Tibial nerve (tissue), 4 donors: ENCODE data around the gene MRPL50. TPM values are rescaled to one million over a fixed set of nuclear protein-coding genes. Genes with fewer than 3 reads are reported as not detected.

Experiments
- DNase-seq, 2 donors: peaks; one replicate each; pipeline ENCODE4 v3.0.0-alpha.2; 2019; ENCODE audit warnings: low spot score in 2 of 2
- H3K27ac ChIP-seq, 4 donors: fragments of 200-600 bp; sonication (generic) in 3 of 4; one replicate each; pipeline ENCODE4 v1.5.1; 2017 to 2019; ENCODE audit warnings: mild to moderate bottlenecking in 1 of 4
- H3K27me3 ChIP-seq, 2 donors: fragments of 200-600 bp; sonication (generic) in 1 of 2; one replicate each; pipeline versions ENCODE4 v1.5.1 to v1.6.0; 2017 to 2019
- H3K36me3 ChIP-seq, 3 donors: fragments of 200-600 bp; sonication (generic); one replicate each; pipeline ENCODE4 v1.5.1; 2018 to 2019
- H3K4me1 ChIP-seq, 4 donors: fragments of 200-600 bp; sonication (generic) in 3 of 4; one replicate each; pipeline ENCODE4 v1.5.1; 2017 to 2019
- H3K4me3 ChIP-seq, 4 donors: fragments of 200-600 bp; sonication (generic) in 3 of 4; one replicate each; pipeline ENCODE4 v1.5.1; 2017 to 2019; ENCODE audit warnings: mild to moderate bottlenecking in 1 of 4, moderate library complexity in 1 of 4
- H3K9me3 ChIP-seq, 4 donors: fragments of 200-600 bp; sonication (generic) in 3 of 4; one replicate each; pipeline ENCODE4 v1.5.1; 2017 to 2019
- EP300 ChIP-seq, 2 donors: sonication (generic); formaldehyde crosslinking; IDR thresholded peaks; one replicate each; pipeline ENCODE4 v1.6.1; 2017; ENCODE audit warnings: antibody characterized with exemption in 2 of 2, mild to moderate bottlenecking in 1 of 2
- POLR2A ChIP-seq, 2 donors: fragments of 450-650 bp; IDR thresholded peaks; one replicate each; pipeline ENCODE4 v1.6.1; 2017; ENCODE audit warnings: antibody characterized with exemption in 2 of 2, mild to moderate bottlenecking in 2 of 2, moderate library complexity in 2 of 2
- WGBS, 2 donors: methylation state at CpG; one replicate each; pipeline ENCODE4 v1.1.5; 2018; 5-methylcytosine and 5-hydroxymethylcytosine counted together
- total RNA-seq, 4 donors: library from RNA; depleted of rRNA; stranded (reverse); fragments of >200 nt; gene quantifications; one replicate each; pipeline ENCODE4 v1.1.0, GENCODE V29; 2016
- TF ChIP-seq, protein P1 (sequence below), 5 experiments: fragments of 200-600 bp in 3 of 5; fragments of 450-650 bp in 2 of 5; sonication (generic) in 3 of 5; IDR thresholded peaks; one replicate each; pipeline ENCODE4 v1.5.1; 2016 to 2019; ENCODE audit warnings: antibody characterized with exemption in 5 of 5, mild to moderate bottlenecking in 3 of 5, moderate library complexity in 2 of 5

Gene MRPL50
- total RNA-seq, 4 donors from 2014 or later, result 6.3 to 10.9 (median 8.5) TPM

DNA sequence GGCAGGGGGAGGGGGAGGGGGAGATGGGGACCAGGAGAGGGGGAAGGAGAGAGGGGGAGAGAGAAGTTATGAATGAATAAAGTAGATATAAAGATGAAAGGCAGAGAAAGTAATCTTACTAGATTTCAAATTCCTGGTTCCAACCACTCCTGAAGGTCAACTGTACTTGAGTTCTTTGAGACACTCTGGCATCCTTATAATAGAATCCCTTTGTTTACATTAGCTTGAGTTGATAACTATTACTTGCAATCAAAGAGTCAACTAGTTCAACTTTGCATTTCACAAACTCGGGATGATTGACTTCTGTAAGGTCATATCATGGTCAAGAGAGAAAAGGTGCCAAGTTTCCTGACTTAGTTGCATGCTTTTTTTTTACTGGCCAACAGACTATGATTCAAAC lies 55.8 kb downstream of the MRPL50 start:
- Histone ChIP-seq H3K4me1 (no peaks in the 10 kb centered on the region), H3K27me3 (no peaks in the 10 kb centered on the region), H3K36me3 (no peaks in the 10 kb centered on the region), H3K4me3 (no peak overlapping the region), H3K27ac (no peak overlapping the region), H3K9me3 (no peaks in the 10 kb centered on the region)
- 27 to 38% methylated on average over 1 of the region's 1 CpG for WGBS, 2 donors
- no peak for TF ChIP-seq EP300 (IDR thresholded peaks at IDR 0.05)
- TF ChIP-seq, protein P1, sequence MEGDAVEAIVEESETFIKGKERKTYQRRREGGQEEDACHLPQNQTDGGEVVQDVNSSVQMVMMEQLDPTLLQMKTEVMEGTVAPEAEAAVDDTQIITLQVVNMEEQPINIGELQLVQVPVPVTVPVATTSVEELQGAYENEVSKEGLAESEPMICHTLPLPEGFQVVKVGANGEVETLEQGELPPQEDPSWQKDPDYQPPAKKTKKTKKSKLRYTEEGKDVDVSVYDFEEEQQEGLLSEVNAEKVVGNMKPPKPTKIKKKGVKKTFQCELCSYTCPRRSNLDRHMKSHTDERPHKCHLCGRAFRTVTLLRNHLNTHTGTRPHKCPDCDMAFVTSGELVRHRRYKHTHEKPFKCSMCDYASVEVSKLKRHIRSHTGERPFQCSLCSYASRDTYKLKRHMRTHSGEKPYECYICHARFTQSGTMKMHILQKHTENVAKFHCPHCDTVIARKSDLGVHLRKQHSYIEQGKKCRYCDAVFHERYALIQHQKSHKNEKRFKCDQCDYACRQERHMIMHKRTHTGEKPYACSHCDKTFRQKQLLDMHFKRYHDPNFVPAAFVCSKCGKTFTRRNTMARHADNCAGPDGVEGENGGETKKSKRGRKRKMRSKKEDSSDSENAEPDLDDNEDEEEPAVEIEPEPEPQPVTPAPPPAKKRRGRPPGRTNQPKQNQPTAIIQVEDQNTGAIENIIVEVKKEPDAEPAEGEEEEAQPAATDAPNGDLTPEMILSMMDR (IDR thresholded peaks at IDR 0.05), result no peak
- no peak for TF ChIP-seq POLR2A (IDR thresholded peaks at IDR 0.05)
- DNase-seq, result no peak

DNA sequence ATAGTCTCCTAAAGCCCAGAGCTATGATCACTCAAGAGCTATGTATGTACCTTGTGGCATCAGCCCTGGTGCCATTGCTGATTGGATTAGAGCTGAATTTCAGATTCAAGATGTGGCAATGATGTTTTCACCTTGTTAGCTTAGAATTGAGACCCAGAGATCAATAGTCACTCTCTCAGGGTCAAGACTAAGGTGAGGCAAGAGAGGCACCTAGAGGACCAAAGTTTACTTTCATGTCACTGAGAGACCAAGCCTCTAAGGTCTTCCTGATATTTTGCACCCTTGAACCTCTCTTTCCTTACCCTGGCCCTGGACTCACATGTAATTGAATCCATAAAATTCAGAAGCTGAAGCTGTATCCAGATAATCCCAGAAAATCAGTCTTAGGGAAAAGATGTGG lies 56.5 kb downstream of the MRPL50 start:
- DNase-seq, result no peak
- H3K4me1 ChIP-seq, result no peaks in the 10 kb centered on the region
- H3K27me3 ChIP-seq, result no peaks in the 10 kb centered on the region
- H3K4me3 ChIP-seq, result no peak overlapping the region
- no peaks in the 10 kb centered on the region for H3K36me3 ChIP-seq
- H3K9me3 ChIP-seq, result no peaks in the 10 kb centered on the region
- TF ChIP-seq, protein P1 (IDR thresholded peaks at IDR 0.05), result no peak
- TF ChIP-seq POLR2A (IDR thresholded peaks at IDR 0.05), result no peak
- no peak for TF ChIP-seq EP300 (IDR thresholded peaks at IDR 0.05)
- no peak overlapping the region for H3K27ac ChIP-seq

Other genes with a start within 250 kb of the MRPL50 start
- gene BAAT, start 13.6 kb downstream of the MRPL50 start, total RNA-seq, result not detected
- 10 to 100 TPM; 22.3 to 24.7 (median 24.2) TPM for gene ZNF189, start 233 bp upstream of the MRPL50 start, total RNA-seq
- not detected for gene ALDOB, start 37.2 kb upstream of the MRPL50 start, total RNA-seq
- gene RNF20, start 135.2 kb upstream of the MRPL50 start, total RNA-seq, result 10 to 100 TPM; 17.8 to 28.5 (median 23.8) TPM
- not detected for gene PPP3R2, start 196.4 kb upstream of the MRPL50 start, total RNA-seq